HEK293 (cell line): ENCODE data around the gene PKP2.

ENCODE experiments used
- CTCF ChIA-PET: fragments of 350-600 bp; formaldehyde crosslinking; extraction: SDS; loops from one replicate; lab custom pipeline; 2021; ENCODE audit warnings: antibody characterized with exemption; lab: Yijun Ruan, JAX
- POLR2A ChIA-PET: fragments of 300-600 bp; formaldehyde crosslinking; extraction: SDS; loops from one replicate; lab custom pipeline; 2020; ENCODE audit warnings: antibody characterized with exemption, inconsistent platforms; lab: Yijun Ruan, JAX
- H3K27ac ChIP-seq: fragments of 200-500 bp; sonication (Bioruptor generic); 2 replicates; pipeline ENCODE4 v1.5.1; 2014; ENCODE audit warnings: low read depth, low read length, control low read depth, inconsistent platforms; ENCODE audit errors: extremely low read depth
- H3K36me3 ChIP-seq, 2 experiments: fragments of 200-500 bp in 1 of 2; sonication (Bioruptor generic) in 1 of 2; 1 replicate in 1 of 2; 2 replicates in 1 of 2; pipeline ENCODE4 v1.5.1; 2014 to 2017; ENCODE audit warnings: inconsistent platforms in 2 of 2, low read length in 2 of 2; ENCODE audit not compliant: control insufficient read depth in 2 of 2, insufficient read depth in 1 of 2
- H3K4me1 ChIP-seq: fragments of 200-500 bp; sonication (Bioruptor generic); 2 replicates; pipeline ENCODE4 v1.5.1; 2014; ENCODE audit warnings: mild to moderate bottlenecking, low read length, inconsistent platforms; ENCODE audit not compliant: control insufficient read depth, insufficient read depth
- H3K4me3 ChIP-seq: 2 replicates; pipeline ENCODE4 v1.5.1; 2011; ENCODE audit warnings: low read depth, mild to moderate bottlenecking, control low read depth, low read length, moderate library complexity
- H3K9me3 ChIP-seq: fragments of 200-500 bp; sonication (Bioruptor generic); 2 replicates; pipeline ENCODE4 v1.5.1; 2014; ENCODE audit warnings: low read depth, low read length, inconsistent platforms; ENCODE audit not compliant: control insufficient read depth, insufficient read depth
- BCL6B ChIP-seq: fragments of 450-650 bp; formaldehyde crosslinking; IDR thresholded peaks from 2 replicates; pipeline ENCODE4 v1.5.1; 2017; ENCODE audit warnings: missing biosample characterization, missing genetic modification characterization
- KLF9 ChIP-seq: fragments of 450-650 bp; formaldehyde crosslinking; IDR thresholded peaks from 2 replicates; pipeline ENCODE4 v1.5.1; 2016; ENCODE audit warnings: missing biosample characterization, missing genetic modification characterization, low read depth
- PRDM2 ChIP-seq: fragments of 450-650 bp; formaldehyde crosslinking; IDR thresholded peaks from 2 replicates; pipeline ENCODE4 v1.5.1; 2016; ENCODE audit warnings: missing biosample characterization, missing genetic modification characterization, borderline replicate concordance
- SP2 ChIP-seq: fragments of 450-650 bp; formaldehyde crosslinking; IDR thresholded peaks from 2 replicates; pipeline ENCODE4 v1.5.1; 2016; ENCODE audit warnings: missing biosample characterization, missing genetic modification characterization
- ZFHX2 ChIP-seq: fragments of 450-650 bp; formaldehyde crosslinking; conservative IDR thresholded peaks from 2 replicates; pipeline ENCODE4 v1.5.1; 2016; ENCODE audit warnings: missing biosample characterization, missing genetic modification characterization
- ZFP37 ChIP-seq: fragments of 450-650 bp; formaldehyde crosslinking; IDR thresholded peaks from 2 replicates; pipeline ENCODE4 v1.5.1; 2016; ENCODE audit warnings: missing biosample characterization, missing genetic modification characterization
- ZNF112 ChIP-seq: fragments of 450-650 bp; formaldehyde crosslinking; IDR thresholded peaks from 2 replicates; pipeline ENCODE4 v1.5.0; 2017; ENCODE audit warnings: missing biosample characterization, missing genetic modification characterization
- ZNF157 ChIP-seq: fragments of 450-650 bp; formaldehyde crosslinking; IDR thresholded peaks from 2 replicates; pipeline ENCODE4 v1.5.1; 2016; ENCODE audit warnings: missing biosample characterization, missing genetic modification characterization
- ZNF24 ChIP-seq: fragments of 450-650 bp; formaldehyde crosslinking; IDR thresholded peaks from 2 replicates; pipeline ENCODE4 v1.5.1; 2016; ENCODE audit warnings: missing biosample characterization, missing genetic modification characterization
- ZNF37A ChIP-seq: fragments of 450-650 bp; IDR thresholded peaks from 2 replicates; pipeline ENCODE4 v1.5.1; 2018; ENCODE audit warnings: missing biosample characterization, missing genetic modification characterization
- ZNF433 ChIP-seq: fragments of 450-650 bp; formaldehyde crosslinking; IDR thresholded peaks from 2 replicates; pipeline ENCODE4 v1.5.1; 2016; ENCODE audit warnings: missing biosample characterization, missing genetic modification characterization, low read depth
- ZNF580 ChIP-seq: fragments of 450-650 bp; formaldehyde crosslinking; IDR thresholded peaks from 2 replicates; pipeline ENCODE4 v1.5.1; 2016; ENCODE audit warnings: missing biosample characterization, missing genetic modification characterization
- ZNF585B ChIP-seq: fragments of 450-650 bp; formaldehyde crosslinking; IDR thresholded peaks from 2 replicates; pipeline ENCODE4 v1.5.1; 2016; ENCODE audit warnings: missing biosample characterization, missing genetic modification characterization
- ZNF596 ChIP-seq: fragments of 450-650 bp; IDR thresholded peaks from 2 replicates; pipeline ENCODE4 v1.5.0; 2018; ENCODE audit warnings: missing biosample characterization, mild to moderate bottlenecking, missing genetic modification characterization, moderate library complexity
- ZNF623 ChIP-seq: fragments of 450-650 bp; formaldehyde crosslinking; IDR thresholded peaks from 2 replicates; pipeline ENCODE4 v1.5.1; 2016; ENCODE audit warnings: missing biosample characterization, missing genetic modification characterization
- ZNF639 ChIP-seq: fragments of 450-650 bp; formaldehyde crosslinking; IDR thresholded peaks from 2 replicates; pipeline ENCODE4 v1.5.1; 2016; ENCODE audit warnings: missing biosample characterization, missing genetic modification characterization
- ZNF843 ChIP-seq: fragments of 450-650 bp; formaldehyde crosslinking; IDR thresholded peaks from 2 replicates; pipeline ENCODE4 v1.5.1; 2016; ENCODE audit warnings: missing biosample characterization, missing genetic modification characterization
- TF ChIP-seq, protein P1 (sequence below): fragments of 450-650 bp; formaldehyde crosslinking; IDR thresholded peaks from 2 replicates; pipeline ENCODE4 v1.5.1; 2016; ENCODE audit warnings: missing biosample characterization, missing genetic modification characterization, low read depth
- TF ChIP-seq, protein P2 (sequence below): fragments of 450-650 bp; formaldehyde crosslinking; IDR thresholded peaks from 2 replicates; pipeline ENCODE4 v1.5.1; 2016; ENCODE audit warnings: missing biosample characterization, missing genetic modification characterization

PKP2 gene

GRCh38 chr12:32788405-32788804 lies 108.2 kb downstream of the PKP2 start:
- H3K36me3 ChIP-seq: peaks cover 0 to 7% of the 10 kb centered on the region in 2 experiments; a peak in 2 of 3 replicates
- POLR2A ChIA-PET: no interaction called here
- CTCF ChIA-PET: no interaction called here

GRCh38 chr12:32785557-32785956 lies 111.0 kb downstream of the PKP2 start:
- CTCF ChIA-PET: no interaction called here
- POLR2A ChIA-PET: no interaction called here
- H3K36me3 ChIP-seq: no peaks in the 10 kb centered on the region
- TF ChIP-seq ZNF24 (tag by site-specific recombination) (no peak), ZFHX2 (tag by site-specific recombination) (no peak)
- TF ChIP-seq, all 188 proteins: peak for 0
- H3K4me3 ChIP-seq: no peak overlapping the region
- no peaks in the 10 kb centered on the region for H3K4me1 ChIP-seq
- H3K9me3 ChIP-seq: no peaks in the 10 kb centered on the region
- no peak overlapping the region for H3K27ac ChIP-seq

More at GRCh38 chr12:32788405-32788804, 108.2 kb downstream of the PKP2 start:
- H3K4me1 ChIP-seq: no peaks in the 10 kb centered on the region
- H3K27ac ChIP-seq: no peak overlapping the region
- TF ChIP-seq, protein P1, sequence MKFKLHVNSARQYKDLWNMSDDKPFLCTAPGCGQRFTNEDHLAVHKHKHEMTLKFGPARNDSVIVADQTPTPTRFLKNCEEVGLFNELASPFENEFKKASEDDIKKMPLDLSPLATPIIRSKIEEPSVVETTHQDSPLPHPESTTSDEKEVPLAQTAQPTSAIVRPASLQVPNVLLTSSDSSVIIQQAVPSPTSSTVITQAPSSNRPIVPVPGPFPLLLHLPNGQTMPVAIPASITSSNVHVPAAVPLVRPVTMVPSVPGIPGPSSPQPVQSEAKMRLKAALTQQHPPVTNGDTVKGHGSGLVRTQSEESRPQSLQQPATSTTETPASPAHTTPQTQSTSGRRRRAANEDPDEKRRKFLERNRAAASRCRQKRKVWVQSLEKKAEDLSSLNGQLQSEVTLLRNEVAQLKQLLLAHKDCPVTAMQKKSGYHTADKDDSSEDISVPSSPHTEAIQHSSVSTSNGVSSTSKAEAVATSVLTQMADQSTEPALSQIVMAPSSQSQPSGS (tag by site-specific recombination): 0 out of 2 replicates have a peak, but pooled peaks have one; percentile 14
- TF ChIP-seq ZFP37 (tag by site-specific recombination): no peak
- no peak overlapping the region for H3K4me3 ChIP-seq
- H3K9me3 ChIP-seq: no peaks in the 10 kb centered on the region

- Histone ChIP-seq H3K4me3 (no peak overlapping the region), H3K4me1 (no peaks in the 10 kb centered on the region), H3K9me3 (no peaks in the 10 kb centered on the region), H3K36me3 (no peaks in the 10 kb centered on the region), H3K27ac (no peak overlapping the region)
- CTCF ChIA-PET: no interaction called here
- POLR2A ChIA-PET: no interaction called here
- TF ChIP-seq ZNF37A (tag by site-specific recombination) (no peak), ZNF157 (no peak), ZNF596 (tag by site-specific recombination) (no peak), KLF9 (tag by site-specific recombination) (no peak), ZNF433 (tag by site-specific recombination) (no peak), ZNF639 (tag by site-specific recombination) (no peak), ZNF623 (tag by site-specific recombination) (no peak), ZNF585B (tag by site-specific recombination) (no peak), SP2 (tag by site-specific recombination) (no peak), BCL6B (tag by site-specific recombination) (no peak), ZNF112 (tag by site-specific recombination) (no peak), ZNF843 (tag by site-specific recombination) (no peak), PRDM2 (tag by site-specific recombination) (no peak), ZNF580 (tag by site-specific recombination) (no peak)
- TF ChIP-seq, protein P2, sequence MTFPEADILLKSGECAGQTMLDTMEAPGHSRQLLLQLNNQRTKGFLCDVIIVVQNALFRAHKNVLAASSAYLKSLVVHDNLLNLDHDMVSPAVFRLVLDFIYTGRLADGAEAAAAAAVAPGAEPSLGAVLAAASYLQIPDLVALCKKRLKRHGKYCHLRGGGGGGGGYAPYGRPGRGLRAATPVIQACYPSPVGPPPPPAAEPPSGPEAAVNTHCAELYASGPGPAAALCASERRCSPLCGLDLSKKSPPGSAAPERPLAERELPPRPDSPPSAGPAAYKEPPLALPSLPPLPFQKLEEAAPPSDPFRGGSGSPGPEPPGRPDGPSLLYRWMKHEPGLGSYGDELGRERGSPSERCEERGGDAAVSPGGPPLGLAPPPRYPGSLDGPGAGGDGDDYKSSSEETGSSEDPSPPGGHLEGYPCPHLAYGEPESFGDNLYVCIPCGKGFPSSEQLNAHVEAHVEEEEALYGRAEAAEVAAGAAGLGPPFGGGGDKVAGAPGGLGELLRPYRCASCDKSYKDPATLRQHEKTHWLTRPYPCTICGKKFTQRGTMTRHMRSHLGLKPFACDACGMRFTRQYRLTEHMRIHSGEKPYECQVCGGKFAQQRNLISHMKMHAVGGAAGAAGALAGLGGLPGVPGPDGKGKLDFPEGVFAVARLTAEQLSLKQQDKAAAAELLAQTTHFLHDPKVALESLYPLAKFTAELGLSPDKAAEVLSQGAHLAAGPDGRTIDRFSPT (tag by site-specific recombination): no peak
Observed at GRCh38 chr12:32783029-32783428, 113.5 kb downstream of the PKP2 start.
